Measurements from ENCODE around the gene TBC1D2.
A peak's percentile ranks its signal among the peaks of the same experiment; 100 is the strongest.

TBC1D2 gene

DNA sequence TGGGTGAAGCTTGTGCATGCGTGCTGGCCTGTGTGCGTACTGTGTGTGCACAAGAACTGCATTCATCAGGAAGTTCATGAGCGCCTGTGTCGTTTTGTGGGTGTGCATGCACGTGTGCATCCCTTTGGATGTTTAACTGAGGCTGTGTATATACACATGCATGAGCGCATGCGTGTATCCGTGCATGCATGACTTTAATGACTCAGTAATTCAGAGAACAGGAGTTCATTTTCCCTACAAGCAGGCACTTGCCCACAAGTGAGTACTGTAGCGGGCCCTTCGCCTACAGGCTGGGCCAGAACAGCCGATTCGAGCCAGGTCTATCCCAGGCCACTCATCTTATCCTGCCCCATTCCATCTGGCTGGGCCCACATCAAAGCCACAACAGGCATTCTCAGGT is 92.8 kb downstream of the TBC1D2 start:
- Histone ChIP-seq H2BK5ac (ENCODE audit: low read length) (no peak overlapping the region), H2AFZ (ENCODE audit: low read length) (no peak overlapping the region), H3K36me3 (replicated peaks in 1 of 2; ENCODE audit: control insufficient read depth in 2 of 2, insufficient read depth in 2 of 2, low read length in 2 of 2) (no peaks in the 10 kb centered on the region), H3K27ac (replicated peaks; ENCODE audit: low read length) (no peak overlapping the region), H2BK12ac (ENCODE audit: low read length) (no peak overlapping the region), H3K4me1 (ENCODE audit: control insufficient read depth in 2 of 2, insufficient read depth in 1 of 2, low read depth in 1 of 2, low read length in 2 of 2) (peaks cover 0 to 7% of the 10 kb centered on the region in 2 donors), H4K91ac (ENCODE audit: low read depth, low read length, poor library complexity) (no peak overlapping the region), H3K23ac (ENCODE audit: low read depth, low read length, poor library complexity) (no peak overlapping the region), H2AK5ac (ENCODE audit: low read depth, low read length) (no peak overlapping the region), H3K79me1 (ENCODE audit: low read depth, low read length) (no peaks in the 10 kb centered on the region), H4K8ac (ENCODE audit: low read depth, low read length) (no peak overlapping the region), H3K18ac (ENCODE audit: low read length) (no peak overlapping the region), H3K14ac (ENCODE audit: low read length) (no peak overlapping the region), H3K9me3 (replicated peaks in 1 of 2; ENCODE audit: control insufficient read depth in 2 of 2, insufficient read depth in 1 of 2, low read depth in 1 of 2, low read length in 2 of 2) (no peaks in the 10 kb centered on the region), H3K4me2 (ENCODE audit: insufficient read depth, low read length, poor library complexity, severe bottlenecking) (no peak overlapping the region), H2BK120ac (ENCODE audit: low read depth, low read length) (no peak overlapping the region), H2BK15ac (ENCODE audit: low read length) (no peak overlapping the region), H3K4me3 (ENCODE audit: low read length in 2 of 2) (peak overlapping the region in 1 of 2 donors; percentile 34), H3K4ac (ENCODE audit: low read length) (no peak overlapping the region), H3K9ac (ENCODE audit: low read depth, low read length, poor library complexity) (no peak overlapping the region), H3K27me3 (ENCODE audit: control insufficient read depth in 3 of 3, insufficient read depth in 3 of 3, low read depth in 1 of 3, low read length in 3 of 3) (peaks cover 0 to 32% (median 0%) of the 10 kb centered on the region in 3 experiments)
- no peak for DNase-seq (ENCODE audit: low spot score)
- WGBS, 2 donors (ENCODE audit: extremely low coverage in 2 of 2, insufficient read length in 2 of 2, insufficient replicate concordance in 1 of 2), result no CpG with 5 or more reads among the region's 12 CpGs

DNA sequence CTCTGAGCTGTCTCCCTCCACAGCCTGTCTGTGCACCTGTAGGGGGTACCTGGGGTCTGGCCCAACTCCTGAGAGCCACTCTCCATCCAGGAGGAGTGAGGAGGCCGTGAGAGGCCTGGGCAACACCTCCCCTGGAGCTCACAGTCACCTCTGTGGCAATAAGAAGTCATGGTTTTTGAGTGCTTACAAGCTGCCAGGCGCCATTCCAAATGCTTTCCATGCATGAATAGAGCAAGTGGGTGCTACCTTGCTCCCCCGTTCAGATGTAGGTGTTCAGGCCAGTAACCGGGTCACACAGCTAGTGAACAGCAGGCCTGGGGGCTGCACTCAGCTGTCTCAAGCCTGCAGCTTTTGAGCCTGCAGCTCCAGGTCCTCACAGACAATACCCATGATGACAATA is 93.6 kb downstream of the TBC1D2 start:
- Histone ChIP-seq H2AK5ac (ENCODE audit: low read depth, low read length) (peak overlapping the region; percentile 66), H3K4me1 (ENCODE audit: control insufficient read depth in 2 of 2, insufficient read depth in 1 of 2, low read depth in 1 of 2, low read length in 2 of 2) (peaks cover 0 to 7% of the 10 kb centered on the region in 2 donors), H2BK120ac (ENCODE audit: low read depth, low read length) (no peak overlapping the region), H2AFZ (ENCODE audit: low read length) (no peak overlapping the region), H4K91ac (ENCODE audit: low read depth, low read length, poor library complexity) (no peak overlapping the region), H3K27ac (replicated peaks; ENCODE audit: low read length) (no peak overlapping the region), H3K9ac (ENCODE audit: low read depth, low read length, poor library complexity) (no peak overlapping the region), H2BK5ac (ENCODE audit: low read length) (no peak overlapping the region), H2BK12ac (ENCODE audit: low read length) (no peak overlapping the region), H3K36me3 (replicated peaks in 1 of 2; ENCODE audit: control insufficient read depth in 2 of 2, insufficient read depth in 2 of 2, low read length in 2 of 2) (no peaks in the 10 kb centered on the region), H3K23ac (ENCODE audit: low read depth, low read length, poor library complexity) (no peak overlapping the region), H3K14ac (ENCODE audit: low read length) (no peak overlapping the region), H3K4ac (ENCODE audit: low read length) (no peak overlapping the region), H4K8ac (ENCODE audit: low read depth, low read length) (no peak overlapping the region), H3K4me2 (ENCODE audit: insufficient read depth, low read length, poor library complexity, severe bottlenecking) (no peak overlapping the region), H3K4me3 (ENCODE audit: low read length in 2 of 2) (no peak overlapping the region), H3K18ac (ENCODE audit: low read length) (no peak overlapping the region), H3K27me3 (ENCODE audit: control insufficient read depth in 3 of 3, insufficient read depth in 3 of 3, low read depth in 1 of 3, low read length in 3 of 3) (peaks cover 0 to 29% (median 0%) of the 10 kb centered on the region in 3 experiments), H3K79me1 (ENCODE audit: low read depth, low read length) (no peaks in the 10 kb centered on the region), H3K9me3 (replicated peaks in 1 of 2; ENCODE audit: control insufficient read depth in 2 of 2, insufficient read depth in 1 of 2, low read depth in 1 of 2, low read length in 2 of 2) (no peaks in the 10 kb centered on the region), H2BK15ac (ENCODE audit: low read length) (no peak overlapping the region)
- WGBS, 2 donors (ENCODE audit: extremely low coverage in 2 of 2, insufficient read length in 2 of 2, insufficient replicate concordance in 1 of 2), result no CpG with 5 or more reads among the region's 4 CpGs
- DNase-seq (ENCODE audit: low spot score), result no peak

DNA sequence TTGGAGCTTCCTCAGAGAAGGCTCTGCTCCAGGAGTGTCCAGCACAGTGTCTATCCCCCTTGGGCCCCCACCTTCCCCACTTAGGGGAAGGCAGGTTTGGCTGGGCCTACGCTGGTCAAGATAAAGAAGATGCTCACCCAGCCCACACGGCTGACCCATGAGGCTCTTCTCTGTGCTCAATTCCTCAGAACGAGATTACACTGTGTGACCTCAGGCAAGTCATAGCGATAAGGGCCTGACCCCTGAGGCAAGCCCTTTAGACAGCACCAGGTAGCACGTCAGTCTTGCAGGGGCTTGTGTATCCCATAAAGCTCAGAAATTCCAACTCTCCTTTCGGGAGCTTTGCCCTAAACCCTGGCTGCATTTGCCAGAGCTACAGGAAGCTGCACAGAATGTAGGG is 95.7 kb downstream of the TBC1D2 start:
- H3K4me1 ChIP-seq (ENCODE audit: control insufficient read depth in 2 of 2, insufficient read depth in 1 of 2, low read depth in 1 of 2, low read length in 2 of 2), result peaks cover 0 to 7% of the 10 kb centered on the region in 2 donors
- H2BK120ac ChIP-seq (ENCODE audit: low read depth, low read length), result no peak overlapping the region
- no peak overlapping the region for H3K27ac ChIP-seq (replicated peaks; ENCODE audit: low read length)
- H2AFZ ChIP-seq (ENCODE audit: low read length), result no peak overlapping the region
- H3K18ac ChIP-seq (ENCODE audit: low read length), result no peak overlapping the region
- no peak for DNase-seq (ENCODE audit: low spot score)
- no peak overlapping the region for H4K8ac ChIP-seq (ENCODE audit: low read depth, low read length)
- no peak overlapping the region for H3K23ac ChIP-seq (ENCODE audit: low read depth, low read length, poor library complexity)
- no peaks in the 10 kb centered on the region for H3K79me1 ChIP-seq (ENCODE audit: low read depth, low read length)
- no peak overlapping the region for H3K9ac ChIP-seq (ENCODE audit: low read depth, low read length, poor library complexity)
- H2AK5ac ChIP-seq (ENCODE audit: low read depth, low read length), result no peak overlapping the region
- no peak overlapping the region for H4K91ac ChIP-seq (ENCODE audit: low read depth, low read length, poor library complexity)
- H3K36me3 ChIP-seq (replicated peaks in 1 of 2; ENCODE audit: control insufficient read depth in 2 of 2, insufficient read depth in 2 of 2, low read length in 2 of 2), result no peaks in the 10 kb centered on the region
- H3K9me3 ChIP-seq (replicated peaks in 1 of 2; ENCODE audit: control insufficient read depth in 2 of 2, insufficient read depth in 1 of 2, low read depth in 1 of 2, low read length in 2 of 2), result no peaks in the 10 kb centered on the region
- H3K4me3 ChIP-seq (ENCODE audit: low read length in 2 of 2), result no peak overlapping the region
- H2BK15ac ChIP-seq (ENCODE audit: low read length), result no peak overlapping the region
- H2BK12ac ChIP-seq (ENCODE audit: low read length), result no peak overlapping the region
- no peak overlapping the region for H3K4ac ChIP-seq (ENCODE audit: low read length)
- WGBS, 2 donors (ENCODE audit: extremely low coverage in 2 of 2, insufficient read length in 2 of 2, insufficient replicate concordance in 1 of 2), result no CpG with 5 or more reads among the region's 6 CpGs
- no peak overlapping the region for H2BK5ac ChIP-seq (ENCODE audit: low read length)
- peaks cover 0 to 19% (median 0%) of the 10 kb centered on the region in 3 experiments for H3K27me3 ChIP-seq (ENCODE audit: control insufficient read depth in 3 of 3, insufficient read depth in 3 of 3, low read depth in 1 of 3, low read length in 3 of 3)
- H3K14ac ChIP-seq (ENCODE audit: low read length), result no peak overlapping the region
- H3K4me2 ChIP-seq (ENCODE audit: insufficient read depth, low read length, poor library complexity, severe bottlenecking), result no peak overlapping the region

DNA sequence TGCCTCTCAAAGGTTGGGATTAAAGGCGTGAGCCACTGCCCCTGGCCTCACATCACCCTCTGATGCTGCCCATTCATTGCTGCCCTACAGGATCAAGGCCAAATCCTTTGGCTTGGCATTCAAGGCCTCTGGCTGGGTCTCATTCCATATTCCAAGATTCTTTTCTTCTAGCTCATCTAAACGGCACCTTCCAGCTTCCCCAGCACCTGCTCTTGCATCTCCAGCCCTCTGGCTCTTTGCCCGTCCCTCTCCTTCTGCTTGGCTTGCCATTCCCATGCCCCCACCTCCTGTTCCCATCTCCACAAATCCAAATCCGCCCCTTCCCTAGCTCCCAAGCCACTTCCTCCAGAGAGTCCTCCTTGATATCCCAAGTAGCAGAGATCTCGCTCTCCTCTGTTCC is 96.1 kb downstream of the TBC1D2 start:
- DNase-seq (ENCODE audit: low spot score), result no peak
- WGBS, 2 donors (ENCODE audit: extremely low coverage in 2 of 2, insufficient read length in 2 of 2, insufficient replicate concordance in 1 of 2), result no CpG with 5 or more reads among the region's 5 CpGs
- no peak overlapping the region for H3K27ac ChIP-seq (replicated peaks; ENCODE audit: low read length)
- no peak overlapping the region for H3K4me3 ChIP-seq (ENCODE audit: low read length in 2 of 2)
- H3K18ac ChIP-seq (ENCODE audit: low read length), result no peak overlapping the region
- no peaks in the 10 kb centered on the region for H3K79me1 ChIP-seq (ENCODE audit: low read depth, low read length)
- peak overlapping the region; percentile 14 for H3K9ac ChIP-seq (ENCODE audit: low read depth, low read length, poor library complexity)
- peaks cover 0 to 19% (median 0%) of the 10 kb centered on the region in 3 experiments for H3K27me3 ChIP-seq (ENCODE audit: control insufficient read depth in 3 of 3, insufficient read depth in 3 of 3, low read depth in 1 of 3, low read length in 3 of 3)
- no peak overlapping the region for H2BK120ac ChIP-seq (ENCODE audit: low read depth, low read length)
- H3K4me1 ChIP-seq (ENCODE audit: control insufficient read depth in 2 of 2, insufficient read depth in 1 of 2, low read depth in 1 of 2, low read length in 2 of 2), result peaks cover 0 to 7% of the 10 kb centered on the region in 2 donors
- H2BK15ac ChIP-seq (ENCODE audit: low read length), result no peak overlapping the region
- H3K23ac ChIP-seq (ENCODE audit: low read depth, low read length, poor library complexity), result no peak overlapping the region
- no peak overlapping the region for H4K91ac ChIP-seq (ENCODE audit: low read depth, low read length, poor library complexity)
- no peaks in the 10 kb centered on the region for H3K9me3 ChIP-seq (replicated peaks in 1 of 2; ENCODE audit: control insufficient read depth in 2 of 2, insufficient read depth in 1 of 2, low read depth in 1 of 2, low read length in 2 of 2)
- no peak overlapping the region for H4K8ac ChIP-seq (ENCODE audit: low read depth, low read length)
- H2BK12ac ChIP-seq (ENCODE audit: low read length), result no peak overlapping the region
- no peak overlapping the region for H2AFZ ChIP-seq (ENCODE audit: low read length)
- H3K14ac ChIP-seq (ENCODE audit: low read length), result no peak overlapping the region
- H3K36me3 ChIP-seq (replicated peaks in 1 of 2; ENCODE audit: control insufficient read depth in 2 of 2, insufficient read depth in 2 of 2, low read length in 2 of 2), result no peaks in the 10 kb centered on the region
- H2BK5ac ChIP-seq (ENCODE audit: low read length), result no peak overlapping the region
- no peak overlapping the region for H3K4ac ChIP-seq (ENCODE audit: low read length)
- no peak overlapping the region for H3K4me2 ChIP-seq (ENCODE audit: insufficient read depth, low read length, poor library complexity, severe bottlenecking)
- H2AK5ac ChIP-seq (ENCODE audit: low read depth, low read length), result no peak overlapping the region
